Activated CD8-positive, alpha-beta memory T cell treated with anti-CD3 and anti-CD28 coated beads, Interleukin-2, amount 10 ng/mL, durations not matched to agents 7 days and 5 days (primary cell): Measurements from ENCODE around the gene LCE6A. TPM values are rescaled to one million over a fixed set of nuclear protein-coding genes. Genes with fewer than 3 reads are reported as not detected.

Source experiments
- ATAC-seq: fragments of 150-1000 bp; cut with Tn5 transposase; one replicate; pipeline ENCODE4 v1.10.0; 2021; ENCODE audit warnings: moderate library complexity
- CTCF ChIA-PET: fragments of 350-600 bp; sonication (Branson Sonifier 250); formaldehyde crosslinking; loops from one replicate; lab custom pipeline; 2021; ENCODE audit warnings: antibody characterized with exemption; lab: Charles Lee
- DNase-seq: peaks from one replicate; pipeline ENCODE4 v3.0.0-alpha.2; 2020
- H3K27ac Mint-ChIP-seq: one replicate; pipeline ENCODE4 v1.8.0; 2021; ENCODE audit warnings: mild to moderate bottlenecking, mixed read lengths
- H3K27me3 Mint-ChIP-seq: one replicate; pipeline ENCODE4 v1.8.0; 2021; ENCODE audit warnings: mixed read lengths
- H3K36me3 Mint-ChIP-seq: one replicate; pipeline ENCODE4 v1.8.0; 2021; ENCODE audit warnings: mild to moderate bottlenecking, mixed read lengths
- H3K4me1 Mint-ChIP-seq: one replicate; pipeline ENCODE4 v1.8.0; 2021; ENCODE audit warnings: mixed read lengths
- H3K4me3 Mint-ChIP-seq: one replicate; pipeline ENCODE4 v1.8.0; 2021; ENCODE audit warnings: mild to moderate bottlenecking, moderate library complexity, mixed read lengths
- H3K9me3 Mint-ChIP-seq: one replicate; pipeline ENCODE4 v1.8.0; 2022; ENCODE audit warnings: low read depth, mixed read lengths
- total RNA-seq, 2 experiments: library from RNA; stranded (reverse); gene quantifications; one replicate each; pipeline ENCODE4 v1.2.3, GENCODE V29; 2021

The LCE6A gene
- total RNA-seq, 2 experiments from 2014 or later: not detected

DNA sequence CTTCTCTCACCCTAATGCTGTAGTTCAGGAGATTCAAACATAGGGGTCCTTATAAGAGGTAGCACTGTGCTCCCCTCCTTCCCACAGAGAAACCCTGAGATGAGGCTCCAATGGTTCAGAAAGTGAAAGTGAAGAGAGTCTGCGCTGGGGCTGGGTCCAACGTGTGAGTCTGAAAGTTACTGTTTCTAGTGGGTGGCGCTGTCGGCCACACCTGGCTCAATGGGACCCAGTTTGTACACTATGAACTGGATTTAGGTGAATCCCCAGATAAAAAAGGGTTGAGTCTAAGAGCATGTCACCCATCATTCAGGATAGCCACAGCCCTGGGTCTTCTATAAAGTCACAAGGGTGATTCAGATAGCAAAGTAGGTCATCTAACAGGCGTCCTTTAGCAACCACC, 38.3 kb downstream of the LCE6A start:
- Mint-ChIP-seq H3K27me3 (peaks cover 3% of the 10 kb centered on the region), H3K36me3 (no peaks in the 10 kb centered on the region), H3K4me1 (no peaks in the 10 kb centered on the region), H3K4me3 (no peak overlapping the region), H3K27ac (no peak overlapping the region), H3K9me3 (no peaks in the 10 kb centered on the region)
- CTCF ChIA-PET: no interaction called here
- ATAC-seq: no peak
- no peak for DNase-seq

DNA sequence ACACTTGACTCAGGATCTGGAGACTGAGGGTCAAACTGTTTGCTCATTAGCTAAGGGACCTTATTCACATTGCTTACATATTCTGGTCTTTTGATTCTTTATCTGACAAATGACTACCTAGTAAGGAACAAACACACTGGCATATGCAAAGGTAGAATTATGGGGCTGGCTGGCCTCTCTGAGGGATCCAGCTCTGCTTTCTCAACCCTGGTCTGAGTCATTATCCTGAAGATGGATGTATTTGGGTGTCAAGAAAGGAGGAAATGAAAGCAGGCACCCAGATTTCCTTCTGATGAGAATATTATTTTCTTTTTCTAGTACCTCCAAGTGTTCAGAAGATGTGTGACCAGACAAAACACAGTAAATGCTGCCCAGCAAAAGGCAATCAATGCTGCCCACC, 41.4 kb downstream of the LCE6A start:
- Mint-ChIP-seq H3K36me3 (no peaks in the 10 kb centered on the region), H3K27me3 (peaks cover 8% of the 10 kb centered on the region), H3K4me1 (no peaks in the 10 kb centered on the region), H3K9me3 (no peaks in the 10 kb centered on the region), H3K27ac (no peak overlapping the region), H3K4me3 (no peak overlapping the region)
- ATAC-seq: no peak
- DNase-seq: no peak
- CTCF ChIA-PET: no interaction called here

- ATAC-seq: no peak
- H3K27me3 Mint-ChIP-seq: peaks cover 9% of the 10 kb centered on the region
- H3K4me1 Mint-ChIP-seq: no peaks in the 10 kb centered on the region
- no peaks in the 10 kb centered on the region for H3K9me3 Mint-ChIP-seq
- H3K4me3 Mint-ChIP-seq: no peak overlapping the region
- H3K36me3 Mint-ChIP-seq: no peaks in the 10 kb centered on the region
- CTCF ChIA-PET: no interaction called here
- no peak overlapping the region for H3K27ac Mint-ChIP-seq
- no peak for DNase-seq
Observed at GRCh38 chr1:152884506-152884905, 41.9 kb downstream of the LCE6A start.

DNA sequence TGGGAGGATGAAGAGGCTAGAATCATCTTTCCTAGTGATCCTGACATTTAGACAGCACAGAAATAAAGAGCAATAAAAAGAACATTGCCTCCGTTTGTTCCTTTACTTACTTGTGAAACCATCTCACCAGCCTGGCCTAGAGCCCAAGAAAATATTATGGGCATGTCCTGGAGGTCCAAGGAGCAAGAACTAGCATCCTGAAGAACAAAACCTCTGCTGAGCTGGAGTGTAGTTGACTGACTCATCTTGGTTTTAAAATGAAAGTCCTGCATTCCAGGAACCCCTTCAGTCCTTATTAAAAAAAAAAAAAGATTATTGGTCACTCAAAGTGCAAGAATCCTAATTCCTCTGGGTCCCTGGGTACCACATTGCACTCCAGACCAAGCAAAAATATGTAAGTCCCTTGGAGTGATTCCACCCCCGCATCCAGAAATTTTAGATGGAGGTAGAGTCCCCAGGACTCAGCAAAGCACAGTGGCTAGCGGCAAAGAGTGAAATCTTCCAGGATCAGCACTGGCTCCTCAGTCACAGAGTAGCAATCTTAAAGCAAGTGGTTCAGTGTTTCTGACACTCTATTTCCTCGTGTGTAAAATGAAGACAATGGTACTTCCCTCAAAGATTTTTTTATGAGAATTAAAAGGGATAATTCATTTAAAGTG, 42.4 kb downstream of the LCE6A start:
- CTCF ChIA-PET: no interaction called here
- no peak for ATAC-seq

GRCh38 chr1:152886085-152886484, 43.4 kb downstream of the LCE6A start:
- CTCF ChIA-PET: interaction anchor here (1.4 kb wide), 1 partner anchor 11 kb away, joined by 3 read pairs; no protein-coding TSS in a partner anchor
- no peak overlapping the region for H3K4me3 Mint-ChIP-seq
- H3K27ac Mint-ChIP-seq: no peak overlapping the region
- DNase-seq (no peak), ATAC-seq (no peak)
- no peaks in the 10 kb centered on the region for H3K36me3 Mint-ChIP-seq
- no peaks in the 10 kb centered on the region for H3K4me1 Mint-ChIP-seq
- H3K9me3 Mint-ChIP-seq: no peaks in the 10 kb centered on the region
- H3K27me3 Mint-ChIP-seq: peaks cover 15% of the 10 kb centered on the region

More for the DNA sequence above, 42.4 kb downstream of the LCE6A start:
- Mint-ChIP-seq H3K4me3 (no peak overlapping the region), H3K36me3 (no peaks in the 10 kb centered on the region), H3K27me3 (peaks cover 14% of the 10 kb centered on the region), H3K9me3 (no peaks in the 10 kb centered on the region), H3K27ac (no peak overlapping the region), H3K4me1 (no peaks in the 10 kb centered on the region)
- DNase-seq: no peak

- DNase-seq (no peak), ATAC-seq (no peak)
- no peaks in the 10 kb centered on the region for H3K36me3 Mint-ChIP-seq
- no peak overlapping the region for H3K4me3 Mint-ChIP-seq
- peaks cover 19% of the 10 kb centered on the region for H3K27me3 Mint-ChIP-seq
- CTCF ChIA-PET: interaction anchor here (0.8 to 1.4 kb wide), 2 partner anchors 12 to 15 kb away, joined by 3 to 4 read pairs; no protein-coding TSS in a partner anchor
- H3K9me3 Mint-ChIP-seq: no peaks in the 10 kb centered on the region
- no peak overlapping the region for H3K27ac Mint-ChIP-seq
- no peaks in the 10 kb centered on the region for H3K4me1 Mint-ChIP-seq
Observed at GRCh38 chr1:152886758-152887409, 44.2 kb downstream of the LCE6A start.

DNA sequence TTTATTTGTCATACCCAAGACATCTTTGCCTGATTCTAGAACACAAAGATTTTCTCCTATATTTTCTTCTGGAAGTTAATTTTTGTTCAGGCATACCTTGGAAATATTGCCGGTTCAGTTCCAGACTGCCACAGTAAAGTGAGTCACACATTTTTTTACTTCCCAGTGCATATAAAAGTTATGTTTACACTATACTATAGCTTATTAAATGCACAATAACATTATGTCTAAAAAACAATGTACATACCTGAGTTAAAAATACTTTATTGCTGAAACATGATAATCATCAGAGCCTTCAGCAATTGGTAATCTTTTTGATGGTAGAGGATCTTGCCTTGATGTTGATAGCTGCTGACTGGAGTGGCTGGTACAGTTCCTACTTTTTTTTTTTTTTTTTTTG, 45.5 kb downstream of the LCE6A start:
- Mint-ChIP-seq H3K4me1 (no peaks in the 10 kb centered on the region), H3K27ac (no peak overlapping the region), H3K4me3 (no peak overlapping the region), H3K9me3 (no peaks in the 10 kb centered on the region), H3K36me3 (no peaks in the 10 kb centered on the region), H3K27me3 (peaks cover 28% of the 10 kb centered on the region)
- CTCF ChIA-PET: interaction anchor here (0.7 kb wide), 1 partner anchor 341 kb away, joined by 3 read pairs; no protein-coding TSS in a partner anchor
- no peak for ATAC-seq
- DNase-seq: no peak

Other genes starting within 250 kb of the LCE6A start
- gene LCE3C, start 242.6 kb upstream of the LCE6A start, total RNA-seq: not detected
- not detected for gene LCE3B, start 229.0 kb upstream of the LCE6A start, total RNA-seq
- not detected for gene LCE3A, start 219.8 kb upstream of the LCE6A start, total RNA-seq
- gene LCE2D, start 179.5 kb upstream of the LCE6A start, total RNA-seq: not detected
- gene LCE2C, start 167.6 kb upstream of the LCE6A start, total RNA-seq: not detected
- gene LCE2B, start 156.7 kb upstream of the LCE6A start, total RNA-seq: not detected
- gene LCE2A, start 144.5 kb upstream of the LCE6A start, total RNA-seq: not detected
- not detected for gene LCE4A, start 134.7 kb upstream of the LCE6A start, total RNA-seq
- not detected for gene KPRP, start 84.8 kb upstream of the LCE6A start, total RNA-seq
- gene LCE1F, start 67.7 kb upstream of the LCE6A start, total RNA-seq: not detected
- not detected for gene LCE1E, start 56.6 kb upstream of the LCE6A start, total RNA-seq
- not detected for gene LCE1D, start 46.1 kb upstream of the LCE6A start, total RNA-seq
- gene LCE1C, start 36.2 kb upstream of the LCE6A start, total RNA-seq: not detected
- not detected for gene LCE1B, start 30.9 kb upstream of the LCE6A start, total RNA-seq
- gene LCE1A, start 15.4 kb upstream of the LCE6A start, total RNA-seq: not detected
- not detected for gene LCE7A, start 17.1 kb downstream of the LCE6A start, total RNA-seq
- not detected for gene SMCP, start 35.5 kb downstream of the LCE6A start, total RNA-seq
- gene IVL, start 65.7 kb downstream of the LCE6A start, total RNA-seq: not detected
- gene SPRR5, start 104.3 kb downstream of the LCE6A start, total RNA-seq: not detected
- gene SPRR4, start 127.8 kb downstream of the LCE6A start, total RNA-seq: not detected
- gene SPRR1A, start 141.2 kb downstream of the LCE6A start, total RNA-seq: not detected
- not detected for gene SPRR3, start 158.9 kb downstream of the LCE6A start, total RNA-seq
- gene SPRR1B, start 188.3 kb downstream of the LCE6A start, total RNA-seq: not detected
- not detected for gene SPRR2D, start 198.3 kb downstream of the LCE6A start, total RNA-seq
- gene SPRR2A, start 214.7 kb downstream of the LCE6A start, total RNA-seq: not detected
- gene SPRR2B, start 228.8 kb downstream of the LCE6A start, total RNA-seq: not detected